Testis (tissue), 3 donors: ENCODE measurements around the gene PLIN3. TPM values are rescaled to one million over a fixed set of nuclear protein-coding genes. Genes with fewer than 3 reads are reported as not detected.
A peak's percentile ranks its signal among the peaks of the same experiment; 100 is the strongest.

Source experiments
- DNase-seq: peaks from one replicate; pipeline ENCODE4 v3.0.0-alpha.2; 2019
- H3K27ac ChIP-seq, 2 donors: fragments of 200-600 bp; sonication (generic); one replicate each; pipeline ENCODE4 v1.5.1; 2019
- H3K27me3 ChIP-seq: fragments of 200-600 bp; sonication (generic); one replicate; pipeline ENCODE4 v1.5.1; 2019
- H3K36me3 ChIP-seq: fragments of 200-600 bp; sonication (generic); one replicate; pipeline ENCODE4 v1.5.1; 2017; ENCODE audit warnings: low read depth; ENCODE audit errors: missing control alignments
- H3K4me1 ChIP-seq: fragments of 200-600 bp; sonication (generic); one replicate; pipeline ENCODE4 v1.5.1; 2019
- H3K4me3 ChIP-seq, 2 donors: fragments of 200-600 bp; sonication (generic); one replicate each; pipeline ENCODE4 v1.5.1; 2017 to 2019
- H3K9me3 ChIP-seq: fragments of 200-600 bp; sonication (generic); one replicate; pipeline ENCODE4 v1.5.1; 2017
- CTCF ChIP-seq, 3 experiments: fragments of 450-650 bp in 2 of 3; fragments of 200-600 bp in 1 of 3; sonication (generic) in 1 of 3; IDR thresholded peaks; one replicate each; pipeline ENCODE4 v1.5.1; 2016 to 2019; ENCODE audit warnings: antibody characterized with exemption in 3 of 3, mild to moderate bottlenecking in 2 of 3, moderate library complexity in 1 of 3
- POLR2A ChIP-seq: fragments of 450-650 bp; IDR thresholded peaks from one replicate; pipeline ENCODE4 v1.6.1; 2017; ENCODE audit warnings: antibody characterized with exemption, mild to moderate bottlenecking, moderate library complexity
- whole genome bisulfite sequencing, 2 donors: methylation state at CpG; one replicate each; pipeline ENCODE4 v1.1.5; 2018; 5-methylcytosine and 5-hydroxymethylcytosine counted together
- intact Hi-C: fragments of 100-400 bp; cut with DNase I; formaldehyde crosslinking; loops from one replicate; pipeline ENCODE4 v1.15.1; 2023; ENCODE audit warnings: low total_unique reads
- polyA plus RNA-seq: library from polyadenylated mRNA; stranded (reverse); fragments of 350-450 nt; fragmentation: Illumina TruSeq; extraction: RNeasy Lipid Tissue Mini Kit (QIAGEN cat#74804); gene quantifications from one replicate; pipeline ENCODE4 v1.2.3, GENCODE V29; 2014; ENCODE audit warnings: low read depth, low replicate concordance; ENCODE audit not compliant: insufficient read depth
- total RNA-seq, 2 donors: library from RNA; depleted of rRNA; stranded (reverse); fragments of >200 nt; gene quantifications; one replicate each; pipeline ENCODE4 v1.2.3, GENCODE V29; 2016

PLIN3 gene
- total and polyA plus RNA-seq, 3 donors from 2014 or later, result 63.4 to 109 (median 82.8) TPM

DNA sequence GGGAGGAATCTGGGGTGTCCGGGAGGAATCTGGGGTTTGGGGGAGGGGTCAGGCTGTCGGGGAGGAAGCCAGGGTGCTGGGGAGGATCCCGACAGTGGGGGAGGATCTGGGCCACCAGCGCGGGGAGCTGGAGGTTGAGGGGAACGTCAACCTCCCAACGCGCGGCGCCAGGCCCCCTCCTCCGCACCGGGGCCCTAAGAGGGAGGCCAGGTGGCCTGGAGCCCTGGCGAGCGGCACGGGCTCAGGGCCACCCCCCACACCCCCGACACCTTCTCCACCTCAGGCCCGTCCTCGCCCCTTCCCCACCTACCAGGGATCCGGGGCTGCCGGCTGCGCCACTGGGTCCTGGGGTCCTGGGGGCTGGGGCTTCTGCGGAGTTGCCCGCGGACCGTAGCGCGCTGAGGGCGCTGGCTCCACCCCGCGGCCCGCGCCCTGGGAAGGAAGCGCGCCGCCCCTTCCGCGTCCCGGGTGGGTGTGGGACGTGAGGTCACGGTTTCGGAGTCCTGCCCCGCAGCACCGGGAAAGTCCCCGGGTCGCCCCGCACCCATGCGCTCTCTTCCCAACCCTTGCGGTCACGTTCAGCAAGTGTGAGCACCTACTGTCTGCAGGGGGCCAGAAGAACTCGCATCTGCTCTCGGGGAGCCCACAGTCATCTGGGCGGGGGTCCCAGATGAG lies 36.0 kb downstream of the PLIN3 start, which contains the start of gene TICAM1:
Gene TICAM1 (minus strand): TSS at position 409 of the 675 bp plus-strand sequence. CDS start 13,335 bp downstream, outside the sequence.
- peak; percentile 64 for DNase-seq
- WGBS, 2 donors, result 0 to 1% methylated on average over 18 to 50 of the region's 52 CpGs
- intact Hi-C loops, result no loop called here
- no peaks in the 10 kb centered on the region for H3K27me3 ChIP-seq
- TF ChIP-seq CTCF (IDR thresholded peaks at IDR 0.05) (no peak), POLR2A (no peak)
- H3K27ac ChIP-seq, result peak within 1 kb of the TSS; percentile 78 to 91
- peaks cover 8% of the 10 kb centered on the region for H3K4me1 ChIP-seq
- H3K9me3 ChIP-seq, result no peaks in the 10 kb centered on the region
- H3K36me3 ChIP-seq, result no peaks in the 10 kb centered on the region
- peak within 1 kb of the TSS; percentile 57 to 93 for H3K4me3 ChIP-seq

GRCh38 chr19:4830768-4831265 lies 36.6 kb downstream of the PLIN3 start:
- Histone ChIP-seq H3K4me3 (peak overlapping the region; percentile 57 to 93), H3K27ac (peak overlapping the region; percentile 78 to 91), H3K9me3 (no peaks in the 10 kb centered on the region), H3K27me3 (no peaks in the 10 kb centered on the region), H3K4me1 (peaks cover 8% of the 10 kb centered on the region), H3K36me3 (no peaks in the 10 kb centered on the region)
- DNase-seq, result no peak
- TF ChIP-seq CTCF (IDR thresholded peaks at IDR 0.05) (no peak), POLR2A (no peak)
- WGBS, 2 donors, result 52 to 69% methylated on average over 6 of the region's 6 CpGs
- intact Hi-C loops, result no loop called here

GRCh38 chr19:4830332-4830731 lies 37.1 kb downstream of the PLIN3 start:
- WGBS, 2 donors, result 88 to 95% methylated on average over 6 of the region's 6 CpGs
- peaks cover 8% of the 10 kb centered on the region for H3K4me1 ChIP-seq

GRCh38 chr19:4829001-4829712 lies 38.3 kb downstream of the PLIN3 start:
- Histone ChIP-seq H3K27me3 (no peaks in the 10 kb centered on the region), H3K9me3 (no peaks in the 10 kb centered on the region), H3K27ac (no peak overlapping the region)

More at GRCh38 chr19:4830332-4830731, 37.1 kb downstream of the PLIN3 start:
- TF ChIP-seq POLR2A (no peak), CTCF (IDR thresholded peaks at IDR 0.05) (no peak)
- Histone ChIP-seq H3K9me3 (no peaks in the 10 kb centered on the region), H3K27ac (peak overlapping the region in 1 of 2 donors; percentile 78), H3K4me3 (no peak overlapping the region), H3K27me3 (no peaks in the 10 kb centered on the region), H3K36me3 (no peaks in the 10 kb centered on the region)
- no peak for DNase-seq
- intact Hi-C loops, result no loop called here

More at GRCh38 chr19:4829001-4829712, 38.3 kb downstream of the PLIN3 start:
- 77 to 82% methylated on average over 15 to 16 of the region's 16 CpGs for WGBS, 2 donors
- no peaks in the 10 kb centered on the region for H3K36me3 ChIP-seq
- TF ChIP-seq POLR2A (no peak), CTCF (IDR thresholded peaks at IDR 0.05) (no peak)
- H3K4me1 ChIP-seq, result peaks cover 8% of the 10 kb centered on the region
- no peak overlapping the region for H3K4me3 ChIP-seq
- intact Hi-C loops, result no loop called here
- no peak for DNase-seq
